Measurements from ENCODE around the gene PLSCR2.

- TF ChIP-seq PKNOX1 (IDR thresholded peaks at IDR 0.05) (no peak), FOXK2 (IDR thresholded peaks at IDR 0.05) (no peak), SP1 (IDR thresholded peaks at IDR 0.05) (no peak)
Observed at GRCh38 chr3:146493221-146493620, 23.9 kb upstream of the PLSCR2 start.
